ENCODE results near the gene PRKAR1B. TPM values are rescaled to one million over a fixed set of nuclear protein-coding genes. Genes with fewer than 3 reads are reported as not detected.

The PRKAR1B gene
- total RNA-seq, 1 experiment from 2014 or later, result 9.6 TPM

DNA sequence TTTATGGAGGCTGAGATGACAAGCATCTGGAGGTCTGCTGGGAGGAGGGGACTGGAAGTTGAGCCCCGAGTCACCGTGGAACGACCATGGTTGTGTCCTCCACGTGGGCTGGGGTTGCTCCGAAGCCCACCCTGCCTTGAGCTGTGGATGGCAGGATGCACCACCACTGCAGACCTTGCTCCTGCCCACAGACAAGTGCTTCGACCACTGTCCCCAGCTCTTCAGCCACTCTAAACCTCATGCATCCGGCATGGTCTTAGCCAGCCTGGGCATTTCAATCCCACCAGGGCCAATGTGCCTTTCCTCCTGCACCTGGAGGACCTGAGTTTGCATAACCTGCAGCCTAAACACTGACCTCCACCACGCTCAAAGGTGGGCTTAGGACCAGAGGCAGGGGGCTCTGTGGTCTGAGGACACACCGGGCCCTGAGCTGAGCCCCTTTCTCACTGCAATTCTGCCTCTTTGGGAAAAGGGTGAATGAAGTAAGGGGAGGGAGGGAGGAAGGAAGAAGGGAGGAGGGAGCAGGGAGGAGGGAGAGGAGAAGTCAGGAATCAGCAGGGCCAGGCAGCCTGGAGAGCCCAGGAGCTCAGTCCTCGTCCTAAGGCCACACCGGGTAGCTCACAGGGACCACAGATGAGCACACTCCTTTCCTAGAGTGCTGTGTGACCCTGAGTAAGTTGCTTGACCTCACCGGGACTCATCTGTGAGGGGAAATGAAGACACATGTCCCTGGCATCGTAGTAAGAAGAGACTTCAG, 45.4 kb downstream of the PRKAR1B start:
- H3K36me3 ChIP-seq (ENCODE audit: insufficient read depth, low read length), result peaks cover 41% of the 10 kb centered on the region
- H3K27me3 ChIP-seq (ENCODE audit: low read length), result no peaks in the 10 kb centered on the region
- peaks cover 4% of the 10 kb centered on the region; the same call in 1 of the 2 replicates for H3K79me2 ChIP-seq (ENCODE audit: low read length)

DNA sequence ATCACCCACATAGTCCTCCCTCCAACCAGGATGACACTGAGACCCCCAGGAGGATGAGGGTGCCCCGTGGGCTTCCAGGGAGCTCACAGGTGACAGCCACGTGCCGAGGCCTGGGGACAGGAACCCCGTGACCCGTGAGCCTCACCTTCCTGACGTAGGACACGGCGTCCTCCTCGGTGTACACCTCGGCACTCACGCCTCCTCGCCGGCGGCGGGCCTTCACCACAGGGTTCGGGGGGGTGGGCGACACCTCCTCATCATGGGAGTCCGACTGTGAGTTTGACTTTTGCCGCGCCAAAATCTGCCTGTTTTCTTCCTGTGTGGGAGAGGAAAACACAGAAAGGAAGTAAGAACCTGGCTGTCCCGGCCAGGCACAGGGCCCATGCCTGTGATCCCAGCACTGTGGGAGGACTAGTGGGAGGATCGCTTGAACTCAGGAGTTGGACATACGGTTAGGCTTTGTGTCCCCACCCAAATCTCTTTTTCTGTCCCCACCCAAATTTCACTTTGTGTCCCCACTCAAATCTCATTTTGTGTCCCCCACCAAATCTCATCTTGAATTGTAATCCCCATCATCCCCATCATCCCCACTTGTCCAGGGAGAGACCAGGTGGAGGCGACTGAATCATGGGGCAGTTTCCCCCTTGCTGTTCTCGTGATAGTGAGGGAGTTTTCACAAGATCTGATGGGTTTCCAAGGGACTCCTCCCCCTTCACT, 46.5 kb downstream of the PRKAR1B start:
- DNase-seq, result no peak
- peaks cover 4% of the 10 kb centered on the region; the same call in 1 of the 2 replicates for H3K79me2 ChIP-seq (ENCODE audit: low read length)
- no peak overlapping the region for H3K4me3 ChIP-seq (ENCODE audit: low read length)
- H3K27ac ChIP-seq (ENCODE audit: low read length), result no peak overlapping the region
- no peaks in the 10 kb centered on the region for H4K20me1 ChIP-seq (ENCODE audit: insufficient read depth, low read depth, low read length)
- H3K36me3 ChIP-seq (ENCODE audit: insufficient read depth, low read length), result peaks cover 47% of the 10 kb centered on the region
- H3K9ac ChIP-seq (ENCODE audit: low read length), result no peak overlapping the region
- H3K4me2 ChIP-seq (ENCODE audit: low read depth, low read length, poor library complexity, severe bottlenecking), result no peak overlapping the region
- H2AFZ ChIP-seq (ENCODE audit: low read length), result no peak overlapping the region
- H3K4me1 ChIP-seq (ENCODE audit: low read length), result no peaks in the 10 kb centered on the region
- H3K9me3 ChIP-seq (ENCODE audit: low read length), result peaks cover 7% of the 10 kb centered on the region; the same call in 1 of the 2 replicates
- no peaks in the 10 kb centered on the region for H3K9me2 ChIP-seq (replicated peaks; ENCODE audit: insufficient read depth, low read length)
- H3K27me3 ChIP-seq (ENCODE audit: low read length), result no peaks in the 10 kb centered on the region

More for the DNA sequence above, 45.4 kb downstream of the PRKAR1B start:
- H3K4me1 ChIP-seq (ENCODE audit: low read length), result no peaks in the 10 kb centered on the region
- H3K9me3 ChIP-seq (ENCODE audit: low read length), result peaks cover 12% of the 10 kb centered on the region
- no peak overlapping the region for H2AFZ ChIP-seq (ENCODE audit: low read length)
- no peaks in the 10 kb centered on the region for H3K9me2 ChIP-seq (replicated peaks; ENCODE audit: insufficient read depth, low read length)
- H3K27ac ChIP-seq (ENCODE audit: low read length), result no peak overlapping the region
- no peak overlapping the region for H3K4me3 ChIP-seq (ENCODE audit: low read length)
- no peaks in the 10 kb centered on the region for H4K20me1 ChIP-seq (ENCODE audit: insufficient read depth, low read depth, low read length)
- DNase-seq, result no peak
- H3K4me2 ChIP-seq (ENCODE audit: low read depth, low read length, poor library complexity, severe bottlenecking), result no peak overlapping the region
- no peak overlapping the region for H3K9ac ChIP-seq (ENCODE audit: low read length)

DNA sequence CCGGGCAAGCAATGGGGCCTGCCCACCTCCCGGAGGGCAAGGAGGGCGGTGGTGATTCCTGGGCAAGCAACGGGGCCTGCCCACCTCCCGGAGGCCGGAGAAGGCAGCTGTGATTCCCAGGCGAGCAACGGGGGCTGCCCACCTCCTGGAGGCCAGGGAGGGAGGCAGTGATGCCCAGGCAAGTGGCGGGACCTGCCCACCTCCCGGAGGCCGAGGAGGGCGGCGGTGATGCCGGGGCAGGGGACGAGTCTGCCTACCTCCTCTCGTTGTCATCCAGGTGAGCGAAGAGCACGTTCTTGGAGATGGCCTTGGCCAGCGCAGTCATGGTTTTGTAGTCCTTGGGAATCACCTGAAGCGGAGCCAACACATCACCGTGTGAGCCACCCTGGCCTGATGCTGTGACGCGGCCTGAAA, 50.1 kb downstream of the PRKAR1B start:
- H3K9me2 ChIP-seq (replicated peaks; ENCODE audit: insufficient read depth, low read length), result no peaks in the 10 kb centered on the region
- no peak overlapping the region for H3K27ac ChIP-seq (ENCODE audit: low read length)
- no peaks in the 10 kb centered on the region for H3K4me1 ChIP-seq (ENCODE audit: low read length)
- no peaks in the 10 kb centered on the region for H3K27me3 ChIP-seq (ENCODE audit: low read length)
- H3K4me2 ChIP-seq (ENCODE audit: low read depth, low read length, poor library complexity, severe bottlenecking), result no peak overlapping the region
- H2AFZ ChIP-seq (ENCODE audit: low read length), result no peak overlapping the region
- no peak overlapping the region for H3K4me3 ChIP-seq (ENCODE audit: low read length)
- no peak overlapping the region for H3K9ac ChIP-seq (ENCODE audit: low read length)
- no peaks in the 10 kb centered on the region for H3K9me3 ChIP-seq (ENCODE audit: low read length)
- H3K36me3 ChIP-seq (ENCODE audit: insufficient read depth, low read length), result peaks cover 33% of the 10 kb centered on the region
- DNase-seq, result no peak
- H4K20me1 ChIP-seq (ENCODE audit: insufficient read depth, low read depth, low read length), result no peaks in the 10 kb centered on the region
- H3K79me2 ChIP-seq (ENCODE audit: low read length), result no peaks in the 10 kb centered on the region

DNA sequence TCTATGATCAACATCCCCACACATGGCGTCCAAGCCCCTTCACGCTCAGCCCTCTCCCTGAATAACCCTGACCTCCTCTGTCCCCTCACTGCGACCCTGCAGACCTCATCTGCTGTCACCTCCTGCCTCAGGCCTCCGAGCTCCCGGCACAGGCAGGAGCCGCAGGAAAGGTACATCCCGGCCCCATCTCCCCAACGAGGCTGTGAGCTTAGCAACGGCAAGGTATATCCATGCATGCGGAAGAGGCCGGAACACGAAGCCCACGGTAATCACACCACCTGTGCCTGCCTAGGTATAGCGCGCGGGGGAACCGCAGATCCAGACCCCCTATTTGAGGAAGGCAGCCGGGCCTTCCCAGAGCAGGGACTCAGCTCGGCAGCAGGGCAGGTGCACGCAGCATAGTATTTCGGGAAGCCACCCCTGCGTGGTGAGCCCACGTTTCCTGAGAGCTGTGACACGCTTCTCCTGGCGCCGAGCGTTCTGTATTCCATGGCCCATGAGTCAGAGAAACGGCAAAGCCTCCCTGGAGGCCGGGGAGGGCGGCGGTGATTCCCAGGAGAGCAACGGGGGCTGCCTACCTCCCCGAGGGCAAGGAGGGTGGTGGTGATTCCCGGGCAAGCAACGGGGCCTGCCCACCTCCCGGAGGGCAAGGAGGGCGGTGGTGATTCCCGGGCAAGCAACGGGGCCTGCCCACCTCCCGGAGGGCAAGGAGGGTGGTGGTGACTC, 50.7 kb downstream of the PRKAR1B start:
- Histone ChIP-seq H3K4me2 (ENCODE audit: low read depth, low read length, poor library complexity, severe bottlenecking) (no peak overlapping the region), H3K9ac (ENCODE audit: low read length) (no peak overlapping the region), H3K27me3 (ENCODE audit: low read length) (no peaks in the 10 kb centered on the region), H3K4me3 (ENCODE audit: low read length) (no peak overlapping the region), H3K27ac (ENCODE audit: low read length) (no peak overlapping the region), H3K79me2 (ENCODE audit: low read length) (no peaks in the 10 kb centered on the region), H3K9me3 (ENCODE audit: low read length) (no peaks in the 10 kb centered on the region), H3K9me2 (replicated peaks; ENCODE audit: insufficient read depth, low read length) (no peaks in the 10 kb centered on the region), H3K4me1 (ENCODE audit: low read length) (no peaks in the 10 kb centered on the region), H4K20me1 (ENCODE audit: insufficient read depth, low read depth, low read length) (no peaks in the 10 kb centered on the region), H2AFZ (ENCODE audit: low read length) (no peak overlapping the region), H3K36me3 (ENCODE audit: insufficient read depth, low read length) (peaks cover 33% of the 10 kb centered on the region)
- no peak for DNase-seq

DNA sequence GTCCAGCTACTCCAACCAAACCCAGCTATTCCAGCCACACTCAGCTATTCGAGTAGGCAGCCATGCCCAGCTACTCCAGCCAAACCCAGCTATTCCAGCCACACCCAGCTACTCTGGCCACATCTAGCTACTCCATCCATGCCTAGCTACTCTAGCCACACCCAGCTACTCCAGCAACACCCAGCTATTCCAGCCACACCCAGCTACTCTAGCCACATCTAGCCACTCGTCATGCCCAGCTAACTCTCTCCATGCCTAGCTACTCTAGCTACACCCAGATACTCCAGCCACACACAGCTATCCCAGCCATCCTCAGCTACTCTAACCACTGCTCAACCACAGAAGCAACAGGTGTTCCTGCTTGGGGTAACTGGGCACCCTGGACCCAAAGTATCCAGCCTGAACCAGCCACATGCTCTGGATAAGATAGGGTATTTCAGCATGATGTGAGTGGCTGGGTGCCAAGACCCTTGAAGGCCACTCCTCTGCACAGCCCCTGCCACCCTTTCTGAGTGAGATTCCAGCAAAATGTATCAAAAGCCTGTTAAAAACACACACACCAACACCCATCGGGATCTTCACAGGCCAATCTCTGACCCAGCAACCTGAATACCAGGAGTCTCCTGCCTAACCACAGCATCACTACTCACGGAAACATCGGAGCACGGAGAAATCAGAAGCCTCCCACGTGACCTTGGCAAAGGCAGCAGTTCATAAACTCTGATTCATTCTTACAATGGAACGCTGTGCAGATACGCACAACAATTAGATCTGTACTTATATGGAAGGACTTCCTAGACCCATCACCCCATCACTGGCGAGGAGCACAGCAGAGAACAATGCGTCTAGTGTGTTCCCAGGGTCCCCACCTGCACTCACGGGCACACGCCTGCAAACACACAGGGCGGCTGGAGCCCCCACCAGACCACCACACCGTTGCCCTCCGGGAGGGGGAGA, 52.3 kb downstream of the PRKAR1B start:
- no peak overlapping the region for H3K27ac ChIP-seq (ENCODE audit: low read length)
- H3K4me2 ChIP-seq (ENCODE audit: low read depth, low read length, poor library complexity, severe bottlenecking), result no peak overlapping the region
- H4K20me1 ChIP-seq (ENCODE audit: insufficient read depth, low read depth, low read length), result no peaks in the 10 kb centered on the region
- H3K9ac ChIP-seq (ENCODE audit: low read length), result no peak overlapping the region
- no peaks in the 10 kb centered on the region for H3K4me1 ChIP-seq (ENCODE audit: low read length)
- no peaks in the 10 kb centered on the region for H3K79me2 ChIP-seq (ENCODE audit: low read length)
- peaks cover 24% of the 10 kb centered on the region for H3K36me3 ChIP-seq (ENCODE audit: insufficient read depth, low read length)
- no peaks in the 10 kb centered on the region for H3K9me2 ChIP-seq (replicated peaks; ENCODE audit: insufficient read depth, low read length)
- no peaks in the 10 kb centered on the region for H3K9me3 ChIP-seq (ENCODE audit: low read length)
- H2AFZ ChIP-seq (ENCODE audit: low read length), result no peak overlapping the region
- no peak overlapping the region for H3K4me3 ChIP-seq (ENCODE audit: low read length)
- no peak for DNase-seq
- no peaks in the 10 kb centered on the region for H3K27me3 ChIP-seq (ENCODE audit: low read length)

DNA sequence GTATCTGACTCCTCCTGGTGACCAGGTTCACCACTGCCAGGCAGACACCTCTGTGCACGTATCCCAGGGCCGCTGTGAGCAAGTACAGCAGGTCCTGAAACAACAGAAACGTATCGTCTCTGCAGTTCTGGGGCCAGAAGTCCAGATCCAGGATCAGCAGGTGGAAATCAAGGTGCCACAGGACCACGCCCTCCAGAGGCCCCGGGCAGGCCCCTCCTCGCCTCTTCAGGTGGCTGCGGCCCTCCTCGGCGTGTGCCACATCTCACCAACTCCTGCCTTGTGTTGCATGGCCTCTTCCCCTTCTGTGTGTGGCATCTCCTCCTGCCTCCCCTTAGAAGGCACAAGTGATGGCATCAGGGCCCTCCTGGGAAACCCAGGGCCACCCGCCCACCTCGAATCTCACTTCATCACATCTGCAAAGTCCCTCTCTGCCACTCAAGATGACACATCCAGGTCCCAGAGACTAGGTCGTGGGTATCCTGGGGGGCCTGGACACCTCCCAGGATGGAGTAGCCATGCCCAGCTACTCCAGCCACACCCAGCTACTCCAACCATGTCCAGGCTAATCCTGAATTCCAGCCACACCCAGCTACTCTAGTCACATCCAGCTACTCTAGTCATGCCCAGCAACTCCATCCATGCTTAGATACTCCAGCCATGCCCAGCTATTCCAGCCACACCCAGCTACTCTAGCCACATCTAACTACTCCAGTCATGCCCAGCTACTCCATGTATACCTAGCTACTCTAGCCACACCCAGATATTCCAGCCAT, 53.2 kb downstream of the PRKAR1B start:
- Histone ChIP-seq H3K79me2 (ENCODE audit: low read length) (no peaks in the 10 kb centered on the region), H3K9me3 (ENCODE audit: low read length) (no peaks in the 10 kb centered on the region), H3K9ac (ENCODE audit: low read length) (no peak overlapping the region), H3K4me3 (ENCODE audit: low read length) (no peak overlapping the region), H3K4me2 (ENCODE audit: low read depth, low read length, poor library complexity, severe bottlenecking) (no peak overlapping the region), H4K20me1 (ENCODE audit: insufficient read depth, low read depth, low read length) (no peaks in the 10 kb centered on the region), H3K36me3 (ENCODE audit: insufficient read depth, low read length) (peaks cover 20% of the 10 kb centered on the region), H3K27ac (ENCODE audit: low read length) (no peak overlapping the region), H3K27me3 (ENCODE audit: low read length) (no peaks in the 10 kb centered on the region), H3K4me1 (ENCODE audit: low read length) (no peaks in the 10 kb centered on the region), H2AFZ (ENCODE audit: low read length) (no peak overlapping the region), H3K9me2 (replicated peaks; ENCODE audit: insufficient read depth, low read length) (no peaks in the 10 kb centered on the region)
- DNase-seq, result no peak

DNA sequence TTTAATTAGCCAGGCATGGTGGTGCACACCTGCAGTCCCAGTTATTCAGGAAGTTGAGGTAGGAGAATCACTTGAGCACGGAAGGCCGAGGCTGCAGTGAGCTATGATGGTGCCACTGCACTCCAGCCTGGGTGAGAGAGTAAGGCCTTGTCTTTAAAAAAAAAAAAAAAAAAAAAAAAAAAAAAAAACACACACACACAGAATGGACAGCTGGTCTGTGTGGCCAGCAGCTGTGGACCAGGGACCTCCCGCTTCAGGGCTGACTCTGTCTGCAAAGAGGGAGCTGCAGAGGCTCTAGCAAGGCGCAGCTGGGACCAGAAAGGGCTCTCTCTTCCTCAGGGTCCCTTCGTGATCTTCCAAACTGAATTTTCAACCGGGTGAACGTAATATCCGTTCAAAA, 54.2 kb downstream of the PRKAR1B start:
- H3K4me2 ChIP-seq (ENCODE audit: low read depth, low read length, poor library complexity, severe bottlenecking), result no peak overlapping the region
- H4K20me1 ChIP-seq (ENCODE audit: insufficient read depth, low read depth, low read length), result no peaks in the 10 kb centered on the region
- no peak overlapping the region for H2AFZ ChIP-seq (ENCODE audit: low read length)
- DNase-seq, result no peak
- H3K27ac ChIP-seq (ENCODE audit: low read length), result no peak overlapping the region
- no peaks in the 10 kb centered on the region for H3K9me2 ChIP-seq (replicated peaks; ENCODE audit: insufficient read depth, low read length)
- no peak overlapping the region for H3K4me3 ChIP-seq (ENCODE audit: low read length)
- H3K27me3 ChIP-seq (ENCODE audit: low read length), result no peaks in the 10 kb centered on the region
- no peaks in the 10 kb centered on the region for H3K79me2 ChIP-seq (ENCODE audit: low read length)
- no peaks in the 10 kb centered on the region for H3K9me3 ChIP-seq (ENCODE audit: low read length)
- H3K9ac ChIP-seq (ENCODE audit: low read length), result no peak overlapping the region
- no peaks in the 10 kb centered on the region for H3K4me1 ChIP-seq (ENCODE audit: low read length)
- peaks cover 20% of the 10 kb centered on the region for H3K36me3 ChIP-seq (ENCODE audit: insufficient read depth, low read length)

Measured in Karpas-422 (cell line).